ENCODE data around the gene ACADVL.

The ACADVL gene

GRCh38 chr17:7262192-7262934 lies 42.6 kb downstream of the ACADVL start, which contains the start of gene CLDN7:
Gene CLDN7, minus strand, starts transcription at chr17:7262478. Its CDS starts 435 bp downstream, at chr17:7262043.
- H3K36me3 ChIP-seq (ENCODE audit: control insufficient read depth, low read depth, low read length), result peaks cover 13% of the 10 kb centered on the region
- H3K4me1 ChIP-seq (ENCODE audit: control insufficient read depth, low read depth, low read length), result peaks cover 3% of the 10 kb centered on the region
- H3K9ac ChIP-seq (ENCODE audit: low read length), result peak within 1 kb of the TSS; percentile 95
- peaks cover 38% of the 10 kb centered on the region for H3K27me3 ChIP-seq (ENCODE audit: control insufficient read depth, insufficient read depth, low read length)
- H3K4me3 ChIP-seq (ENCODE audit: low read length), result peak within 1 kb of the TSS; percentile 93
- peak within 1 kb of the TSS; percentile 75 for H3K27ac ChIP-seq (ENCODE audit: low read length)
- H3K9me3 ChIP-seq (ENCODE audit: control insufficient read depth, low read depth, low read length), result no peaks in the 10 kb centered on the region

GRCh38 chr17:7262935-7263800 lies 43.4 kb downstream of the ACADVL start:
- Histone ChIP-seq H3K36me3 (ENCODE audit: control insufficient read depth, low read depth, low read length) (peaks cover 13% of the 10 kb centered on the region), H3K27ac (ENCODE audit: low read length) (peak overlapping the region; percentile 70), H3K9ac (ENCODE audit: low read length) (peak overlapping the region; percentile 95), H3K4me3 (ENCODE audit: low read length) (peak overlapping the region; percentile 93), H3K4me1 (ENCODE audit: control insufficient read depth, low read depth, low read length) (peaks cover 3% of the 10 kb centered on the region), H3K9me3 (ENCODE audit: control insufficient read depth, low read depth, low read length) (no peaks in the 10 kb centered on the region), H3K27me3 (ENCODE audit: control insufficient read depth, insufficient read depth, low read length) (peaks cover 38% of the 10 kb centered on the region)

DNA sequence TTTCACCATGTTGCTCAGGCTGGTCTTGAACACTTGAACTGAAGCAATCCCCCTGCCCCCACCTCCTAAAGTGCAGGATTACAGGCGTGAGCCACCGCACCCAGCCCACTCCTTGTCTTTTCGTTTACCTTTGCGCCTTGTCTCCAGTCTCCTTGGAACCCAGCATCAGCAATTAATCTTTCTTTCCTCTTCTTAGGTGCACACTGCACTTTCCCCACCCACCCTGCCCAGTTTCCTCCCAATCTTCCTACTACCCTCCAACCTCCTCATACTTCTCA lies 44.0 kb downstream of the ACADVL start:
- H3K9ac ChIP-seq (ENCODE audit: low read length), result peak overlapping the region; percentile 40
- peak overlapping the region; percentile 68 for H3K27ac ChIP-seq (ENCODE audit: low read length)
- peaks cover 38% of the 10 kb centered on the region for H3K27me3 ChIP-seq (ENCODE audit: control insufficient read depth, insufficient read depth, low read length)
- H3K9me3 ChIP-seq (ENCODE audit: control insufficient read depth, low read depth, low read length), result no peaks in the 10 kb centered on the region
- H3K4me1 ChIP-seq (ENCODE audit: control insufficient read depth, low read depth, low read length), result peaks cover 3% of the 10 kb centered on the region
- H3K4me3 ChIP-seq (ENCODE audit: low read length), result peak overlapping the region; percentile 93
- peaks cover 9% of the 10 kb centered on the region for H3K36me3 ChIP-seq (ENCODE audit: control insufficient read depth, low read depth, low read length)

- Histone ChIP-seq H3K27ac (ENCODE audit: low read length) (no peak overlapping the region), H3K4me3 (ENCODE audit: low read length) (no peak overlapping the region), H3K9ac (ENCODE audit: low read length) (no peak overlapping the region), H3K27me3 (ENCODE audit: control insufficient read depth, insufficient read depth, low read length) (peaks cover 22% of the 10 kb centered on the region), H3K36me3 (ENCODE audit: control insufficient read depth, low read depth, low read length) (no peaks in the 10 kb centered on the region), H3K9me3 (ENCODE audit: control insufficient read depth, low read depth, low read length) (no peaks in the 10 kb centered on the region), H3K4me1 (ENCODE audit: control insufficient read depth, low read depth, low read length) (peaks cover 3% of the 10 kb centered on the region)
Observed at GRCh38 chr17:7266784-7267183, 47.0 kb downstream of the ACADVL start.

Measured in iPS-18a (cell line).